MM.1S (cell line): ENCODE results near the gene SCYL2.

Experiments used
- DNase-seq: peaks from one replicate; pipeline ENCODE4 v3.0.0-alpha.2; 2015
- H2AFZ ChIP-seq: fragments of 300-600 bp; sonication (generic); 2 replicates; pipeline ENCODE4 v1.6.0; 2016; ENCODE audit warnings: antibody characterized with exemption, low read length
- H3F3A ChIP-seq: fragments of 300-600 bp; sonication (generic); 2 replicates; pipeline ENCODE4 v1.6.1; 2016; ENCODE audit warnings: mild to moderate bottlenecking, antibody characterized with exemption, low read length, moderate library complexity, mixed read lengths; ENCODE audit not compliant: insufficient read depth
- H3K27ac ChIP-seq: fragments of 300-600 bp; sonication (generic); 2 replicates; pipeline ENCODE4 v1.5.1; 2016; ENCODE audit warnings: mild to moderate bottlenecking, low read length
- H3K27me3 ChIP-seq: fragments of 300-600 bp; sonication (generic); replicated peaks from 2 replicates; pipeline ENCODE4 v1.6.0; 2016; ENCODE audit warnings: low read length; ENCODE audit not compliant: insufficient read depth
- H3K36me3 ChIP-seq: fragments of 300-600 bp; sonication (generic); replicated peaks from 2 replicates; pipeline ENCODE4 v1.6.1; 2016; ENCODE audit warnings: mild to moderate bottlenecking, low read length, mixed read lengths; ENCODE audit not compliant: insufficient read depth
- H3K4me1 ChIP-seq: fragments of 300-600 bp; sonication (generic); 2 replicates; pipeline ENCODE4 v1.6.1; 2016; ENCODE audit warnings: low read length, mixed read lengths
- H3K4me2 ChIP-seq: fragments of 300-600 bp; sonication (generic); 2 replicates; pipeline ENCODE4 v1.6.0; 2016; ENCODE audit warnings: low read depth, low read length
- H3K4me3 ChIP-seq: fragments of 300-600 bp; sonication (generic); 2 replicates; pipeline ENCODE4 v1.5.1; 2016; ENCODE audit warnings: low read length, mixed read lengths
- H3K79me2 ChIP-seq: fragments of 300-600 bp; sonication (generic); 2 replicates; pipeline ENCODE4 v1.6.1; 2016; ENCODE audit warnings: mixed run types, low read length, mixed read lengths
- H3K9ac ChIP-seq: fragments of 300-600 bp; sonication (generic); 2 replicates; pipeline ENCODE4 v1.6.1; 2016; ENCODE audit warnings: low read length, mixed read lengths
- H3K9me2 ChIP-seq: fragments of 300-600 bp; sonication (generic); replicated peaks from 2 replicates; pipeline ENCODE4 v1.6.1; 2016; ENCODE audit warnings: mild to moderate bottlenecking, low read length, mixed read lengths; ENCODE audit not compliant: insufficient read depth
- H3K9me3 ChIP-seq: fragments of 300-600 bp; sonication (generic); replicated peaks from 2 replicates; pipeline ENCODE4 v1.6.1; 2016; ENCODE audit warnings: mild to moderate bottlenecking, low read length, mixed read lengths; ENCODE audit not compliant: insufficient read depth
- H4K20me1 ChIP-seq: fragments of 300-600 bp; sonication (generic); 2 replicates; pipeline ENCODE4 v1.6.1; 2016; ENCODE audit warnings: mild to moderate bottlenecking, low read length, moderate library complexity, mixed read lengths; ENCODE audit not compliant: insufficient read depth
- CTCF ChIP-seq: fragments of 300-600 bp; sonication (generic); IDR thresholded peaks from 2 replicates; pipeline ENCODE4 v1.5.1; 2016; ENCODE audit warnings: antibody characterized with exemption, low read length, mixed read lengths
- EZH2 ChIP-seq: fragments of 300-600 bp; sonication (generic); optimal IDR thresholded peaks from 2 replicates; pipeline ENCODE3; 2017; ENCODE audit warnings: low read depth, mild to moderate bottlenecking, antibody characterized with exemption, low read length, mixed read lengths
- EZH2phosphoT487 ChIP-seq: fragments of 300-600 bp; sonication (generic); IDR thresholded peaks from 2 replicates; pipeline ENCODE4 v1.6.1; 2018; ENCODE audit warnings: antibody characterized with exemption, low read length

SCYL2 gene

GRCh38 chr12:100326208-100326607 is 59.2 kb downstream of the SCYL2 start:
- no peak for TF ChIP-seq CTCF
- no peak for TF ChIP-seq EZH2
- TF ChIP-seq EZH2phosphoT487 = no peak
- Histone ChIP-seq H3K9ac (no peak overlapping the region), H3K4me1 (peaks cover 33% of the 10 kb centered on the region), H3K79me2 (no peaks in the 10 kb centered on the region), H3K4me2 (no peak overlapping the region), H2AFZ (no peak overlapping the region), H3K27ac (no peak overlapping the region), H3F3A (peaks cover 19% of the 10 kb centered on the region; the same call in 1 of the 2 replicates), H3K9me2 (no peaks in the 10 kb centered on the region), H3K4me3 (no peak overlapping the region), H3K36me3 (no peaks in the 10 kb centered on the region), H4K20me1 (no peaks in the 10 kb centered on the region), H3K27me3 (no peaks in the 10 kb centered on the region), H3K9me3 (no peaks in the 10 kb centered on the region)
- DNase-seq = no peak

- H3K4me2 ChIP-seq = peak overlapping the region; percentile 12; the same call in 1 of the 2 replicates
Observed at GRCh38 chr12:100329800-100330199, 62.8 kb downstream of the SCYL2 start.

GRCh38 chr12:100331871-100332270 is 64.9 kb downstream of the SCYL2 start:
- Histone ChIP-seq H4K20me1 (no peaks in the 10 kb centered on the region), H3K4me2 (no peak overlapping the region), H3K27ac (no peak overlapping the region), H3K27me3 (no peaks in the 10 kb centered on the region), H3K4me3 (no peak overlapping the region), H2AFZ (no peak overlapping the region), H3K4me1 (peaks cover 16% of the 10 kb centered on the region), H3K79me2 (no peaks in the 10 kb centered on the region), H3K36me3 (no peaks in the 10 kb centered on the region), H3F3A (peaks cover 13% of the 10 kb centered on the region; the same call in 1 of the 2 replicates), H3K9ac (no peak overlapping the region), H3K9me2 (no peaks in the 10 kb centered on the region), H3K9me3 (no peaks in the 10 kb centered on the region)
- no peak for TF ChIP-seq CTCF
- no peak for TF ChIP-seq EZH2phosphoT487
- no peak for TF ChIP-seq EZH2
- DNase-seq = no peak

More at GRCh38 chr12:100329800-100330199, 62.8 kb downstream of the SCYL2 start:
- Histone ChIP-seq H3K9me2 (no peaks in the 10 kb centered on the region), H3K27ac (peak overlapping the region; percentile 74; the same call in 1 of the 2 replicates), H3K36me3 (no peaks in the 10 kb centered on the region), H3K4me3 (no peak overlapping the region), H3K9ac (no peak overlapping the region), H3K79me2 (no peaks in the 10 kb centered on the region), H3F3A (peaks cover 13% of the 10 kb centered on the region; the same call in 1 of the 2 replicates), H3K4me1 (peaks cover 22% of the 10 kb centered on the region), H4K20me1 (no peaks in the 10 kb centered on the region), H2AFZ (no peak overlapping the region), H3K9me3 (no peaks in the 10 kb centered on the region), H3K27me3 (no peaks in the 10 kb centered on the region)
- DNase-seq = peak; percentile 86
- TF ChIP-seq EZH2phosphoT487 (no peak), CTCF (no peak), EZH2 (no peak)
